A673 (cell line): ENCODE data around the gene RPL28. TPM values are rescaled to one million over a fixed set of nuclear protein-coding genes. Genes with fewer than 3 reads are reported as not detected.
"Not testable (repeated sequence)": the region's sequence is repeated elsewhere in the genome, so short reads cannot be mapped to it uniquely, and the experiment has no call there.

Source experiments
- BruUV-seq: library from RNA; stranded (reverse); fragments of 400-500 nt; replicated peaks from 2 replicates; lab custom pipeline; 2021; lab: Mats Ljungman, UMichigan
- CTCF ChIA-PET: fragments of 300-600 bp; sonication (Branson Sonifier 250); formaldehyde crosslinking; loops from one replicate; lab custom pipeline; 2022; ENCODE audit warnings: antibody characterized with exemption; lab: Charles Lee
- POLR2A ChIA-PET: fragments of 300-600 bp; sonication (Branson Sonifier 250); formaldehyde crosslinking; loops from one replicate; lab custom pipeline; 2022; ENCODE audit warnings: antibody characterized with exemption; ENCODE audit not compliant: low non-redundant PET; lab: Charles Lee
- DNase-seq: peaks from one replicate; pipeline ENCODE4 v3.0.0-alpha.2; 2015; ENCODE audit warnings: low spot score
- H3K27ac ChIP-seq: fragments of 200-600 bp; sonication (generic); 2 replicates; pipeline ENCODE4 v1.5.1; 2016; ENCODE audit warnings: mixed run types, low read depth, mild to moderate bottlenecking, mixed read lengths, antibody characterized with exemption, low read length; ENCODE audit not compliant: poor library complexity, severe bottlenecking
- H3K27me3 ChIP-seq: fragments of 200-600 bp; sonication (generic); replicated peaks from 2 replicates; pipeline ENCODE4 v1.6.1; 2017; ENCODE audit warnings: mixed run types, low read depth, mild to moderate bottlenecking, mixed read lengths, antibody characterized with exemption, low read length; ENCODE audit not compliant: insufficient read depth, poor library complexity
- H3K36me3 ChIP-seq: fragments of 200-600 bp; sonication (generic); 2 replicates; pipeline ENCODE4 v1.6.1; 2016; ENCODE audit warnings: mixed run types, mild to moderate bottlenecking, mixed read lengths, antibody characterized with exemption, low read length; ENCODE audit not compliant: insufficient read depth, poor library complexity, severe bottlenecking
- H3K4me1 ChIP-seq: fragments of 200-600 bp; sonication (generic); 2 replicates; pipeline ENCODE4 v1.6.1; 2017; ENCODE audit warnings: mixed run types, mild to moderate bottlenecking, mixed read lengths, antibody characterized with exemption, low read length; ENCODE audit not compliant: insufficient read depth, poor library complexity, severe bottlenecking
- H3K4me3 ChIP-seq: fragments of 200-600 bp; sonication (generic); 2 replicates; pipeline ENCODE4 v1.5.1; 2016; ENCODE audit warnings: low read depth, mixed run types, mild to moderate bottlenecking, mixed read lengths, low read length; ENCODE audit not compliant: poor library complexity, severe bottlenecking
- H3K9me3 ChIP-seq: fragments of 200-600 bp; sonication (generic); 2 replicates; pipeline ENCODE4 v1.6.1; 2016; ENCODE audit warnings: mixed run types, low read depth, mild to moderate bottlenecking, mixed read lengths, antibody characterized with exemption, low read length; ENCODE audit not compliant: poor library complexity, severe bottlenecking
- CTCF ChIP-seq: fragments of 300-800, 200-600 bp; sonication (generic); conservative IDR thresholded peaks from 2 replicates; pipeline ENCODE4 v1.5.1; 2017; ENCODE audit warnings: low read depth, mild to moderate bottlenecking, antibody characterized with exemption, low read length, moderate library complexity, mixed read lengths
- EZH2 ChIP-seq: fragments of 200-600 bp; sonication (generic); IDR thresholded peaks from 2 replicates; pipeline ENCODE4 v1.6.1; 2017; ENCODE audit warnings: borderline replicate concordance, low read depth, mild to moderate bottlenecking, mixed read lengths, antibody characterized with exemption, low read length; ENCODE audit not compliant: poor library complexity, severe bottlenecking
- intact Hi-C: fragments of 100-400 bp; cut with micrococcal nuclease; formaldehyde crosslinking; loops from one replicate; pipeline ENCODE4 v1.10.0; 2022; ENCODE audit not compliant: unreplicated experiment
- total RNA-seq: library from RNA; stranded (reverse); gene quantifications from 2 replicates; pipeline ENCODE4 v1.2.3, GENCODE V29; 2021

Gene RPL28
- total RNA-seq, 1 experiment from 2014 or later: 1,380 TPM

GRCh38 chr19:55408533-55408872, 22.8 kb downstream of the RPL28 start:
- Histone ChIP-seq H3K4me3 (no peak overlapping the region), H3K36me3 (peaks cover 32% of the 10 kb centered on the region), H3K27ac (peak overlapping the region; percentile 100), H3K27me3 (no peaks in the 10 kb centered on the region), H3K9me3 (no peaks in the 10 kb centered on the region), H3K4me1 (peaks cover 21% of the 10 kb centered on the region)
- ChIA-PET POLR2A (interaction anchor here (0.6 kb wide), 1 partner anchor 39 kb away, joined by 24 read pairs; no protein-coding TSS in a partner anchor), CTCF (no interaction called here)
- intact Hi-C loops: loop anchor here (5.0 kb wide), 1 partner anchor 194 kb away; the partner anchor contains the start of gene ZNF524
- no peak for DNase-seq
- TF ChIP-seq EZH2 (no peak), CTCF (no peak)
- BruUV-seq: TSS peak; percentile 86

GRCh38 chr19:55409179-55409578, 23.4 kb downstream of the RPL28 start:
- H3K36me3 ChIP-seq: peaks cover 26% of the 10 kb centered on the region
- DNase-seq, POLR2A ChIA-PET, H3K9me3 ChIP-seq, H3K4me3 ChIP-seq, H3K27me3 ChIP-seq, BruUV-seq, CTCF ChIA-PET: not testable (repeated sequence)
- H3K27ac ChIP-seq: peak overlapping the region; percentile 100
- intact Hi-C loops: loop anchor here (5.0 kb wide), 1 partner anchor 193 kb away; the partner anchor contains the start of gene ZNF524
- peaks cover 18% of the 10 kb centered on the region for H3K4me1 ChIP-seq

- CTCF ChIA-PET: no interaction called here
- TF ChIP-seq CTCF: no peak
- intact Hi-C loops: no loop called here
- Histone ChIP-seq H3K9me3 (no peaks in the 10 kb centered on the region), H3K4me1 (peaks cover 11% of the 10 kb centered on the region), H3K4me3 (no peak overlapping the region), H3K27me3 (no peaks in the 10 kb centered on the region), H3K36me3 (peaks cover 17% of the 10 kb centered on the region), H3K27ac (no peak overlapping the region)
- POLR2A ChIA-PET: no interaction called here
- no TSS peak for BruUV-seq
- DNase-seq: no peak
Measured at GRCh38 chr19:55410168-55410567, 24.4 kb downstream of the RPL28 start.

GRCh38 chr19:55418185-55418584, 32.5 kb downstream of the RPL28 start:
- intact Hi-C loops: loop anchor here (1.0 to 5.0 kb wide), 2 partner anchors 126 to 277 kb away; no protein-coding TSS in a partner anchor
- CTCF ChIA-PET: interaction anchor here (0.5 to 1.6 kb wide), 5 partner anchors 11 to 277 kb away, joined by 3 to 11 read pairs (median 7); partner anchors contain the start of gene UBE2S
- no TSS peak for BruUV-seq

More at GRCh38 chr19:55418185-55418584, 32.5 kb downstream of the RPL28 start:
- DNase-seq: peak; percentile 87
- POLR2A ChIA-PET: no interaction called here
- no peaks in the 10 kb centered on the region for H3K4me1 ChIP-seq
- TF ChIP-seq CTCF: peak; percentile 85
- no peak for TF ChIP-seq EZH2
- H3K9me3 ChIP-seq: no peaks in the 10 kb centered on the region
- H3K36me3 ChIP-seq: no peaks in the 10 kb centered on the region
- H3K27ac ChIP-seq: no peak overlapping the region
- no peaks in the 10 kb centered on the region for H3K27me3 ChIP-seq
- no peak overlapping the region for H3K4me3 ChIP-seq
